Chondrocyte (in vitro differentiated cells): ENCODE results near the gene DISP2. TPM values are rescaled to one million over a fixed set of nuclear protein-coding genes. Genes with fewer than 3 reads are reported as not detected.

ENCODE experiments used
- DNase-seq: peaks from one replicate; pipeline ENCODE4 v3.0.0; 2021; ENCODE audit warnings: mixed read lengths, low spot score
- H3K27ac Mint-ChIP-seq: one replicate; pipeline ENCODE4 v1.8.0; 2021; ENCODE audit warnings: mild to moderate bottlenecking, moderate library complexity, mixed read lengths; ENCODE audit not compliant: unreplicated experiment
- H3K27me3 Mint-ChIP-seq: 2 replicates; pipeline ENCODE4 v1.8.0; 2021; ENCODE audit warnings: low read depth, mixed read lengths
- H3K36me3 Mint-ChIP-seq: 2 replicates; pipeline ENCODE4 v1.8.0; 2021; ENCODE audit warnings: low read depth, mixed read lengths
- H3K4me1 Mint-ChIP-seq: 2 replicates; pipeline ENCODE4 v1.8.0; 2021; ENCODE audit warnings: low read depth, mild to moderate bottlenecking, mixed read lengths
- H3K4me3 Mint-ChIP-seq: one replicate; pipeline ENCODE4 v1.8.0; 2021; ENCODE audit warnings: mild to moderate bottlenecking, moderate library complexity, mixed read lengths; ENCODE audit not compliant: unreplicated experiment
- H3K9me3 Mint-ChIP-seq: 2 replicates; pipeline ENCODE4 v1.8.0; 2021; ENCODE audit warnings: low read depth, mixed read lengths
- total RNA-seq: library from RNA; stranded (reverse); gene quantifications from 3 replicates; pipeline ENCODE4 v1.2.1, GENCODE V29; 2021
- TF ChIP-seq, protein P1 (sequence below): fragments of 200-600 bp; sonication (generic); IDR thresholded peaks from 2 replicates; pipeline ENCODE4 v1.5.0; 2021; ENCODE audit warnings: antibody characterized with exemption, mild to moderate bottlenecking, moderate library complexity

DISP2 gene
- total RNA-seq, 1 donor from 2014 or later, result 1.4 TPM

DNA sequence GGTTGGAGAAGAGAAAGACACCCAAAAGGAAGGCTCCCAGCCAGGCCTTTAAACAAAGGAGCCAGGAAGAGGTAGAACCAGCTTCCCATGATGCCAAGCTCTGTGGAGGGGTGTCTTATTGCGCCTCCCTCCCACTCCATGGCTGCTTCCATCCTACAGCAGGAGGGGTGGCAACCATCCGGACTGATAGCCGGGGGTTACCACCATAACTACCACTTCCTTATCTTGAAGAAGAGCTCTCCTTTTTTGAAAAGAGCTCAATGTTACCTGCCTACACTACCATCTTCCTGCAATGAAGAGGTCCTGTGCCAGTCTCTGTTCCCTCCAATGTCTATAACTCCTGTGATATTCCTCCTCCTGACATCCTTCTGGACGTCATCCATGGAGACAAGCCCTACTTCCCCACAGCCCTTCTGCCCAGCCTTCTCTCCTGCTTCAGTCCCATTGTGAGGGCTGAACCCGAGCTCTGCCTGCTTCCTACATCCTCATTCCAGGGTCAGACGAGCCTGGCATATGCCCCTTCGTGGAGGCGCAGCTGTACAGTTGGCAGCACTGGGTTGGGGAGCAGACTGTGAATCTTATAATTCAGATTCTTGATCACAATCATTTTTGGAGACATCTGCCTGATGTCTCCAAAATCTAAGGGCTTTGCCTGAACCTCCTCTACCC lies 25.8 kb upstream of the DISP2 start:
- Mint-ChIP-seq H3K9me3 (no peaks in the 10 kb centered on the region), H3K27me3 (no peaks in the 10 kb centered on the region), H3K36me3 (peaks cover 4% of the 10 kb centered on the region), H3K4me1 (peaks cover 95% of the 10 kb centered on the region), H3K4me3 (no peak overlapping the region), H3K27ac (peak overlapping the region; percentile 87)
- TF ChIP-seq, protein P1, sequence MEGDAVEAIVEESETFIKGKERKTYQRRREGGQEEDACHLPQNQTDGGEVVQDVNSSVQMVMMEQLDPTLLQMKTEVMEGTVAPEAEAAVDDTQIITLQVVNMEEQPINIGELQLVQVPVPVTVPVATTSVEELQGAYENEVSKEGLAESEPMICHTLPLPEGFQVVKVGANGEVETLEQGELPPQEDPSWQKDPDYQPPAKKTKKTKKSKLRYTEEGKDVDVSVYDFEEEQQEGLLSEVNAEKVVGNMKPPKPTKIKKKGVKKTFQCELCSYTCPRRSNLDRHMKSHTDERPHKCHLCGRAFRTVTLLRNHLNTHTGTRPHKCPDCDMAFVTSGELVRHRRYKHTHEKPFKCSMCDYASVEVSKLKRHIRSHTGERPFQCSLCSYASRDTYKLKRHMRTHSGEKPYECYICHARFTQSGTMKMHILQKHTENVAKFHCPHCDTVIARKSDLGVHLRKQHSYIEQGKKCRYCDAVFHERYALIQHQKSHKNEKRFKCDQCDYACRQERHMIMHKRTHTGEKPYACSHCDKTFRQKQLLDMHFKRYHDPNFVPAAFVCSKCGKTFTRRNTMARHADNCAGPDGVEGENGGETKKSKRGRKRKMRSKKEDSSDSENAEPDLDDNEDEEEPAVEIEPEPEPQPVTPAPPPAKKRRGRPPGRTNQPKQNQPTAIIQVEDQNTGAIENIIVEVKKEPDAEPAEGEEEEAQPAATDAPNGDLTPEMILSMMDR, result no peak
- no peak for DNase-seq

DNA sequence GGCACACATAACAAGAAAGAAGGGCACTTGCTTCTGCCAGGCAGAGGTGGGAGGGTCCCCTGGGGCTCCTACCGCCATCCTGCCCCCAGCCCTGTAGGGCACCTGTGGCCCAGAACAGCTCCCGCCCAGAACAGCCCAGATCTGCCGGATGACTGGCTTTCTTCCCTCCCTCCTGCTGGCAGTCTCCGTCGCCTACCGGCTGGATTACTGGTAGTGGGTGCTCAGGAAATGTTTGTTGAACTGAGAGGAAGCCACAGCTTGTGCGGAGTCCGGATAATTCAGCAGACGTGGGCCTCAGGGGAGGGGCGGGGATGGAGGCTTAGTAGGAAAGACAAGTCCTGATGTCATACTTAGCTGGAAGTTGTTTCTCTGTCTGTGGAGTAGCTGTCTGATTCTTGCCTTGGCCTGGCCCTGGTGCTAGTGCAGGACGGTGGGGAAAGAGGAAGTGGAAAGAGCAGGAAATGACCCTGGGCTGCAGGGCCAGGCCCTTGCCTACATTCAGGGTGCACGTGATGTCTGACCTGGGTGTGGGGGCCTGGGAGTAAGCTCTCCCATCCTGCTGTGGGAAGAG lies 24.0 kb upstream of the DISP2 start:
- Mint-ChIP-seq H3K4me3 (no peak overlapping the region), H3K27ac (peak overlapping the region; percentile 87), H3K4me1 (peaks cover 95% of the 10 kb centered on the region), H3K36me3 (peaks cover 5% of the 10 kb centered on the region), H3K27me3 (no peaks in the 10 kb centered on the region), H3K9me3 (no peaks in the 10 kb centered on the region)
- TF ChIP-seq, protein P1, result no peak
- DNase-seq, result peak; percentile 90

DNA sequence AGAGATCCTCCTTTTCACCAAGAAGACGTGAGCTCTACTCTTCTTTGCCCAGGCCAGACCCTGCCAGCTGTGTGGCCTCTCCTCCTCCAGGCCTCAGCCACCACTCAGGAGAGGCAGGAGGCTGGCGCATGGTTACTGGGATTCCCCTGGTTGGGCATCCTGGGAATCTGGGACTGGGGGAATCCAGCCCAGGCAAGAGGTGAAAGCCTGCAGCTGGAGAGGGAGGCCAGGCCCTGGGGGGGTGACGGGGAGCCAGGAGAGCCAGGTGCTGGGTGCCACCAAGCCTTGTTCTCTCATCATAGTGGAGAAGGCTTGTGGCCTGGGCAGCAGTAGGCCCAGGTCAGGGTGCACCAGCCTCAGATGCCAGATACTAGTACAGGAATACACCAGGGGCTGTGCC lies 23.5 kb upstream of the DISP2 start:
- no peak overlapping the region for H3K4me3 Mint-ChIP-seq
- no peak for DNase-seq
- H3K9me3 Mint-ChIP-seq, result no peaks in the 10 kb centered on the region
- H3K27ac Mint-ChIP-seq, result peak overlapping the region; percentile 87
- H3K4me1 Mint-ChIP-seq, result peaks cover 95% of the 10 kb centered on the region
- no peaks in the 10 kb centered on the region for H3K27me3 Mint-ChIP-seq
- peaks cover 5% of the 10 kb centered on the region for H3K36me3 Mint-ChIP-seq
- TF ChIP-seq, protein P1, result no peak

DNA sequence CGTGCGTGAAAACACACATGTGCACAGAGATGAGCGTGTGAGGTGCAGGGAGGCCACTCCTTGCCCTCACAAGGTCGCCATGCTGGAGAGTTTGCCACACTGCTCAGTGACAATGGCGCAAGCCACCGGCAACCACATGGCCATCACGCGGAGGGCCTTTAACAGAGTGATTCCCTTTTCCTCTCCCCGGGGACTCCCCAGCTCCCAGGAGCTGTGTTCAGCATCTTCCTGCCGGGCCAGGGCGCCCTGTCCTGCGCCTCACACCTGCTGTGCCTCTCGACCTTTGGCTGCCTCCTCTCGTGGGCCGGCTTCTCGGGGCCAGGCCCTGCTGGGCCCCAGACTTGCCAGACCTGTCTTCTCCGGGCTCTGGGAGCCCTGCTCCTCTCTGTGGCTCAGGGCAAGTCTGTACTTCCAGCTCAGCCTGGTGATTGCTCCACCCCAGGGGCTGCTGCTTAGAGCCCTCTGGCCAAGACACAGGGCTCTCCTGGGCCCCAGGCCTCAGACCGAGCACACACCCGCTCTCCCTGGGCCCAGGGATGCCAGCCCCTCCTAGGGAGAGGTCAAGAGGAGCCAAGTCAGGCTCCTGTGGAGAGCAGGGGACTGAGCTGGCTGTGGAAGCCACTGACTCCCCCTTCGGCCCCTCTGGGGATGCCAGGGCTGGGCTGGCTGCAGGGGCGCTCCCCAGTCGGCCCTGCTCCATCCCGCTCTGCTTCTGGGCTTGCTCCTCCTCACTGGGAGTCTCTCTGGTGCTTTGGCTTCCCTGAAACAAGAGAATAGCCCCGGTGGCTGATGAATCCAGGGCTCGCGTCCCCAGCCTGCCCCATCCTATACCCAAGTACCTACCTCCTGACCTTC lies 22.9 kb upstream of the DISP2 start:
- TF ChIP-seq, protein P1, result no peak
- DNase-seq, result no peak

More for the DNA sequence above, 22.9 kb upstream of the DISP2 start:
- Mint-ChIP-seq H3K9me3 (no peaks in the 10 kb centered on the region), H3K27ac (peak overlapping the region; percentile 95), H3K27me3 (no peaks in the 10 kb centered on the region), H3K4me3 (no peak overlapping the region), H3K4me1 (peaks cover 95% of the 10 kb centered on the region), H3K36me3 (peaks cover 5% of the 10 kb centered on the region)
